Suprapubic skin (tissue), 4 donors: Measurements from ENCODE around the gene RNF20. TPM values are rescaled to one million over a fixed set of nuclear protein-coding genes. Genes with fewer than 3 reads are reported as not detected.

Source experiments
- DNase-seq, 2 donors: peaks; one replicate each; pipeline ENCODE4 v3.0.0-alpha.2; 2019; ENCODE audit warnings: low spot score in 2 of 2
- H3K27ac ChIP-seq: fragments of 200-600 bp; sonication (generic); one replicate; pipeline ENCODE4 v1.5.1; 2019
- H3K27me3 ChIP-seq: fragments of 200-600 bp; sonication (generic); one replicate; pipeline ENCODE4 v1.5.1; 2019
- H3K36me3 ChIP-seq: fragments of 200-600 bp; sonication (generic); one replicate; pipeline ENCODE4 v1.5.1; 2019
- H3K4me1 ChIP-seq: fragments of 200-600 bp; sonication (generic); one replicate; pipeline ENCODE4 v1.5.1; 2019
- H3K4me3 ChIP-seq: fragments of 200-600 bp; sonication (generic); one replicate; pipeline ENCODE4 v1.5.1; 2019; ENCODE audit warnings: mild to moderate bottlenecking
- H3K9me3 ChIP-seq: fragments of 200-600 bp; sonication (generic); one replicate; pipeline ENCODE4 v1.5.1; 2019
- EP300 ChIP-seq: sonication (generic); formaldehyde crosslinking; IDR thresholded peaks from one replicate; pipeline ENCODE4 v1.6.1; 2017; ENCODE audit warnings: antibody characterized with exemption
- POLR2A ChIP-seq, 2 donors: fragments of 450-650 bp; IDR thresholded peaks; one replicate each; pipeline ENCODE4 v1.6.1; 2017; ENCODE audit warnings: antibody characterized with exemption in 2 of 2, mild to moderate bottlenecking in 2 of 2, moderate library complexity in 2 of 2
- POLR2AphosphoS5 ChIP-seq, 3 donors: sonication (generic); formaldehyde crosslinking; IDR thresholded peaks; one replicate each; pipeline ENCODE4 v1.6.1; 2017; ENCODE audit warnings: antibody characterized with exemption in 3 of 3
- WGBS: methylation state at CpG from one replicate; pipeline ENCODE4 v1.1.5; 2018; 5-methylcytosine and 5-hydroxymethylcytosine counted together
- total RNA-seq, 4 donors: library from RNA; depleted of rRNA; stranded (reverse); fragments of >200 nt; gene quantifications; one replicate each; pipeline ENCODE4 v1.1.0, GENCODE V29; 2016
- TF ChIP-seq, protein P1 (sequence below), 2 donors: fragments of 200-600 bp in 1 of 2; fragments of 450-650 bp in 1 of 2; sonication (generic) in 1 of 2; IDR thresholded peaks; one replicate each; pipeline ENCODE4 v1.5.1; 2016 to 2019; ENCODE audit warnings: antibody characterized with exemption in 2 of 2, mild to moderate bottlenecking in 1 of 2, moderate library complexity in 1 of 2

The RNF20 gene
- total RNA-seq, 4 donors from 2014 or later, result 16.0 to 24.1 (median 22.3) TPM

- Histone ChIP-seq H3K4me3 (no peak overlapping the region), H3K27ac (no peak overlapping the region), H3K27me3 (no peaks in the 10 kb centered on the region), H3K36me3 (no peaks in the 10 kb centered on the region), H3K9me3 (no peaks in the 10 kb centered on the region), H3K4me1 (peaks cover 8% of the 10 kb centered on the region)
- no peak for DNase-seq
- TF ChIP-seq EP300, result no peak
- TF ChIP-seq, protein P1, sequence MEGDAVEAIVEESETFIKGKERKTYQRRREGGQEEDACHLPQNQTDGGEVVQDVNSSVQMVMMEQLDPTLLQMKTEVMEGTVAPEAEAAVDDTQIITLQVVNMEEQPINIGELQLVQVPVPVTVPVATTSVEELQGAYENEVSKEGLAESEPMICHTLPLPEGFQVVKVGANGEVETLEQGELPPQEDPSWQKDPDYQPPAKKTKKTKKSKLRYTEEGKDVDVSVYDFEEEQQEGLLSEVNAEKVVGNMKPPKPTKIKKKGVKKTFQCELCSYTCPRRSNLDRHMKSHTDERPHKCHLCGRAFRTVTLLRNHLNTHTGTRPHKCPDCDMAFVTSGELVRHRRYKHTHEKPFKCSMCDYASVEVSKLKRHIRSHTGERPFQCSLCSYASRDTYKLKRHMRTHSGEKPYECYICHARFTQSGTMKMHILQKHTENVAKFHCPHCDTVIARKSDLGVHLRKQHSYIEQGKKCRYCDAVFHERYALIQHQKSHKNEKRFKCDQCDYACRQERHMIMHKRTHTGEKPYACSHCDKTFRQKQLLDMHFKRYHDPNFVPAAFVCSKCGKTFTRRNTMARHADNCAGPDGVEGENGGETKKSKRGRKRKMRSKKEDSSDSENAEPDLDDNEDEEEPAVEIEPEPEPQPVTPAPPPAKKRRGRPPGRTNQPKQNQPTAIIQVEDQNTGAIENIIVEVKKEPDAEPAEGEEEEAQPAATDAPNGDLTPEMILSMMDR (IDR thresholded peaks at IDR 0.05), result no peak
- TF ChIP-seq POLR2A (IDR thresholded peaks at IDR 0.05), result no peak
- TF ChIP-seq POLR2AphosphoS5 (IDR thresholded peaks at IDR 0.05), result no peak
- 89% methylated on average over 6 of the region's 6 CpGs for WGBS
These were observed 23.2 kb upstream of the RNF20 start for GRCh38 chr9:101510459-101510858.

GRCh38 chr9:101511009-101511408, 22.6 kb upstream of the RNF20 start:
- Histone ChIP-seq H3K27ac (no peak overlapping the region), H3K4me3 (no peak overlapping the region), H3K4me1 (peaks cover 8% of the 10 kb centered on the region), H3K36me3 (no peaks in the 10 kb centered on the region), H3K9me3 (no peaks in the 10 kb centered on the region), H3K27me3 (no peaks in the 10 kb centered on the region)
- WGBS, result 97% methylated on average over 2 of the region's 2 CpGs
- TF ChIP-seq POLR2AphosphoS5 (IDR thresholded peaks at IDR 0.05) (no peak), POLR2A (IDR thresholded peaks at IDR 0.05) (no peak), EP300 (no peak)
- TF ChIP-seq, protein P1 (IDR thresholded peaks at IDR 0.05), result no peak
- no peak for DNase-seq

GRCh38 chr9:101512116-101512515, 21.5 kb upstream of the RNF20 start:
- no peaks in the 10 kb centered on the region for H3K9me3 ChIP-seq
- TF ChIP-seq POLR2AphosphoS5 (IDR thresholded peaks at IDR 0.05) (no peak), POLR2A (IDR thresholded peaks at IDR 0.05) (no peak), EP300 (no peak)
- TF ChIP-seq, protein P1 (IDR thresholded peaks at IDR 0.05), result no peak
- no peaks in the 10 kb centered on the region for H3K36me3 ChIP-seq
- H3K27me3 ChIP-seq, result no peaks in the 10 kb centered on the region
- no peak overlapping the region for H3K4me3 ChIP-seq
- peaks cover 8% of the 10 kb centered on the region for H3K4me1 ChIP-seq
- H3K27ac ChIP-seq, result no peak overlapping the region
- DNase-seq, result no peak
- 58% methylated on average over 3 of the region's 3 CpGs for WGBS

DNA sequence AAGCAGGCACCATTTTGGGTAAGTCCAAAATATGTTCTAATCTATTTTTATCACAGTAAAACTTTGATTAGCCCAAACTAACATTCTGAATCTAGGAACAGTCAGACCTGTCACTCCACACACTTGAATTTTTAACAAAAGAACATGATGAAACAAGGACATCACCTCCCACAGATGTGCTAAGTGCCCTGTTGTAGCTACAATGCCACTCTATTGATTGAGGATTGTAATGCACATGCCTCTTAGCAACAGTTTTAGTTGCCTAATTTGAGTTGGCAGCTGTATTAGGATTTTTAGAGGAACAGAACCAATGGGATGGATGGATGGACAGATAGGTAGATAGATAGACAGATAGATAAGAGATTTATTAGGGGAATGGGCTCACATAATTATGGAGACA, 20.3 kb upstream of the RNF20 start:
- H3K4me1 ChIP-seq, result no peaks in the 10 kb centered on the region
- H3K4me3 ChIP-seq, result no peak overlapping the region
- TF ChIP-seq POLR2A (IDR thresholded peaks at IDR 0.05), result no peak
- TF ChIP-seq, protein P1 (IDR thresholded peaks at IDR 0.05), result no peak
- TF ChIP-seq EP300, result no peak
- no peak for TF ChIP-seq POLR2AphosphoS5 (IDR thresholded peaks at IDR 0.05)
- H3K9me3 ChIP-seq, result no peaks in the 10 kb centered on the region
- H3K27ac ChIP-seq, result no peak overlapping the region
- no peak for DNase-seq
- no peaks in the 10 kb centered on the region for H3K36me3 ChIP-seq
- no peaks in the 10 kb centered on the region for H3K27me3 ChIP-seq

DNA sequence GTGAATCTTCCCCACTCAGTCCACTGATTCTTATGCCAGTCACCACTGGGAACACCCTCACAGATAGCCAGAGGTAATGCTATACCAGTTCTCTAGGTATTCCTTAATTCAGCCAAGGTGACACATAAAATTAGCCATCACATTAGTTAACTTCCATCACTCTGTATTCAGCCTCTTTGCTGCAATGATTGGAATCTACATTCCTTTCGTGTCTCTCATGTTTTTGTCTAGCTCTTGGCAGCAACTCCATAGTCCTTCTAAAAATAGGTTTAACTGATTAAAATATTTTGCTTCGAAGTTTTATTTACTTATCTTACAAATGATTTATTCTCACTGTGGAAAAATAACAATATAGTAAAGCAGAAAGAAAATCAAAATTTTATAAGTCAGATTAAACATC, 19.6 kb upstream of the RNF20 start:
- Histone ChIP-seq H3K36me3 (no peaks in the 10 kb centered on the region), H3K27ac (no peak overlapping the region), H3K9me3 (no peaks in the 10 kb centered on the region), H3K4me3 (no peak overlapping the region), H3K4me1 (no peaks in the 10 kb centered on the region), H3K27me3 (no peaks in the 10 kb centered on the region)
- 23% methylated on average over 2 of the region's 2 CpGs for WGBS
- TF ChIP-seq POLR2AphosphoS5 (IDR thresholded peaks at IDR 0.05), result no peak
- TF ChIP-seq, protein P1 (IDR thresholded peaks at IDR 0.05), result no peak
- TF ChIP-seq EP300, result no peak
- no peak for TF ChIP-seq POLR2A (IDR thresholded peaks at IDR 0.05)
- DNase-seq, result no peak
